Urothelium cell line (cell line): Measurements from ENCODE around the gene FERMT1.
"Not testable (repeated sequence)": the region's sequence is repeated elsewhere in the genome, so short reads cannot be mapped to it uniquely, and the experiment has no call there.

Source experiments
- DNase-seq: peaks from one replicate; pipeline ENCODE4 v3.0.0; 2011; ENCODE audit warnings: low spot score, mixed read lengths
- FAIRE-seq: peaks from 2 replicates; lab custom pipeline; 2011; peaks lifted over from hg19 to GRCh38; lab: Jason Lieb, UNC

The FERMT1 gene

GRCh38 chr20:6044115-6044514 lies 78.7 kb downstream of the FERMT1 start:
- no peak for FAIRE-seq
- no peak for DNase-seq

GRCh38 chr20:6041808-6042265 lies 81.0 kb downstream of the FERMT1 start:
- no peak for FAIRE-seq
- DNase-seq: no peak

- DNase-seq (no peak), FAIRE-seq (no peak)
Observed at GRCh38 chr20:6040958-6041807, 81.6 kb downstream of the FERMT1 start.

- DNase-seq (no peak), FAIRE-seq (no peak)
Observed at GRCh38 chr20:6040540-6040939, 82.3 kb downstream of the FERMT1 start.

GRCh38 chr20:6039766-6040165 lies 83.1 kb downstream of the FERMT1 start:
- DNase-seq (no peak), FAIRE-seq (no peak)

GRCh38 chr20:6038256-6038655 lies 84.6 kb downstream of the FERMT1 start:
- FAIRE-seq (no peak), DNase-seq (no peak)

- FAIRE-seq (no peak), DNase-seq (no peak)
Observed at GRCh38 chr20:6037082-6037481, 85.7 kb downstream of the FERMT1 start.

GRCh38 chr20:6036213-6036612 lies 86.6 kb downstream of the FERMT1 start:
- no peak for FAIRE-seq
- no peak for DNase-seq

- FAIRE-seq (no peak), DNase-seq (no peak)
Observed at GRCh38 chr20:6034134-6034969, 88.5 kb downstream of the FERMT1 start.

- not testable (repeated sequence) for FAIRE-seq
Observed at GRCh38 chr20:6032907-6033306, 89.9 kb downstream of the FERMT1 start.

GRCh38 chr20:6030453-6031080 lies 92.3 kb downstream of the FERMT1 start:
- FAIRE-seq (no peak), DNase-seq (no peak)

More at GRCh38 chr20:6032907-6033306, 89.9 kb downstream of the FERMT1 start:
- not testable (repeated sequence) for DNase-seq

- no peak for DNase-seq
- no peak for FAIRE-seq
Observed at GRCh38 chr20:6029538-6029937, 93.3 kb downstream of the FERMT1 start.

GRCh38 chr20:6028818-6029217 lies 94.0 kb downstream of the FERMT1 start:
- no peak for FAIRE-seq
- no peak for DNase-seq

- FAIRE-seq (no peak), DNase-seq (no peak)
Observed at GRCh38 chr20:6026051-6026450, 96.8 kb downstream of the FERMT1 start.
